Activated CD4-positive, alpha-beta T cell treated with anti-CD3 and anti-CD28 coated beads, Interleukin-2, amount 50 U/mL, for 24 hours (primary cell): ENCODE results near the gene DNAJC13.
A peak's percentile ranks its signal among the peaks of the same experiment; 100 is the strongest.

Experiments used
- DNase-seq, 2 donors: peaks; one replicate each; pipeline ENCODE4 v3.0.0-alpha.2; 2020; ENCODE audit warnings: low read depth in 1 of 2, low spot score in 1 of 2

The DNAJC13 gene

GRCh38 chr3:132461544-132461943 is 44.2 kb downstream of the DNAJC13 start:
- DNase-seq, result no peak

GRCh38 chr3:132464066-132464465 is 46.8 kb downstream of the DNAJC13 start:
- DNase-seq, result no peak

- DNase-seq, result no peak
Observed at GRCh38 chr3:132469326-132469725, 52.0 kb downstream of the DNAJC13 start.

GRCh38 chr3:132486099-132486498 is 68.8 kb downstream of the DNAJC13 start:
- DNase-seq, result no peak

GRCh38 chr3:132488151-132488550 is 70.8 kb downstream of the DNAJC13 start:
- DNase-seq, result no peak

- DNase-seq, result no peak
Observed at GRCh38 chr3:132499071-132499470, 81.8 kb downstream of the DNAJC13 start.

- DNase-seq, result no peak
Observed at GRCh38 chr3:132503559-132503958, 86.3 kb downstream of the DNAJC13 start.

- no peak for DNase-seq
Observed at GRCh38 chr3:132504375-132504933, 87.2 kb downstream of the DNAJC13 start.

GRCh38 chr3:132507657-132508056 is 90.4 kb downstream of the DNAJC13 start:
- no peak for DNase-seq

- no peak for DNase-seq
Observed at GRCh38 chr3:132509096-132509495, 91.8 kb downstream of the DNAJC13 start.

GRCh38 chr3:132509506-132509905 is 92.2 kb downstream of the DNAJC13 start:
- DNase-seq, result no peak

- DNase-seq, result no peak
Observed at GRCh38 chr3:132513057-132513456, 95.8 kb downstream of the DNAJC13 start.

GRCh38 chr3:132517311-132517710 is 100.0 kb downstream of the DNAJC13 start:
- no peak for DNase-seq

- DNase-seq, result no peak
Observed at GRCh38 chr3:132519914-132520313, 102.6 kb downstream of the DNAJC13 start.

- no peak for DNase-seq
Observed at GRCh38 chr3:132521901-132522300, 104.6 kb downstream of the DNAJC13 start.

GRCh38 chr3:132522353-132522752 is 105.1 kb downstream of the DNAJC13 start:
- no peak for DNase-seq

GRCh38 chr3:132530624-132531023 is 113.3 kb downstream of the DNAJC13 start:
- DNase-seq, result no peak

- DNase-seq, result peak; percentile 23 to 44
Observed at GRCh38 chr3:132535575-132536441, 118.5 kb downstream of the DNAJC13 start.

- DNase-seq, result no peak
Observed at GRCh38 chr3:132536442-132537153, 119.3 kb downstream of the DNAJC13 start.

- no peak for DNase-seq
Observed at GRCh38 chr3:132537297-132537696, 120.0 kb downstream of the DNAJC13 start.

- no peak for DNase-seq
Observed at GRCh38 chr3:132538072-132538471, 120.8 kb downstream of the DNAJC13 start.

- DNase-seq, result no peak
Observed at GRCh38 chr3:132539681-132540080, 122.4 kb downstream of the DNAJC13 start.
